Sigmoid colon (tissue), 7 donors: ENCODE results near the gene MX1. TPM values are rescaled to one million over a fixed set of nuclear protein-coding genes. Genes with fewer than 3 reads are reported as not detected.

Experiments
- DNase-seq: peaks from one replicate; pipeline ENCODE4 v3.0.0-alpha.2; 2019
- H3K27ac ChIP-seq, 4 donors: fragments of 200-600 bp; sonication (generic); one replicate each; pipeline ENCODE4 v1.5.1; 2016 to 2019; ENCODE audit warnings: mild to moderate bottlenecking in 1 of 4
- H3K27me3 ChIP-seq, 3 donors: fragments of 200-600 bp; sonication (generic); one replicate each; pipeline ENCODE4 v1.5.1; 2019; ENCODE audit warnings: mild to moderate bottlenecking in 1 of 3
- H3K36me3 ChIP-seq, 4 donors: fragments of 200-600 bp; sonication (generic); one replicate each; pipeline ENCODE4 v1.5.1; 2016 to 2019
- H3K4me1 ChIP-seq, 4 donors: fragments of 200-600 bp; sonication (generic); one replicate each; pipeline ENCODE4 v1.5.1; 2017 to 2019
- H3K4me3 ChIP-seq, 4 donors: fragments of 200-600 bp; sonication (generic); one replicate each; pipeline ENCODE4 v1.5.1; 2017 to 2019; ENCODE audit warnings: mild to moderate bottlenecking in 2 of 4, moderate library complexity in 1 of 4
- H3K9me3 ChIP-seq, 4 donors: fragments of 200-600 bp in 3 of 4; sonication (generic) in 3 of 4; one replicate each; pipeline versions ENCODE4 v1.5.1 to v1.6.1; 2013 to 2019
- CTCF ChIP-seq, 4 experiments: fragments of 450-650 bp in 3 of 4; fragments of 200-600 bp in 1 of 4; IDR thresholded peaks; one replicate each; pipeline ENCODE4 v1.5.1; 2016 to 2019; ENCODE audit warnings: antibody characterized with exemption in 4 of 4, mild to moderate bottlenecking in 3 of 4, moderate library complexity in 2 of 4
- EP300 ChIP-seq, 4 donors: sonication (generic); formaldehyde crosslinking; IDR thresholded peaks; one replicate each; pipeline ENCODE4 v1.6.1; 2017; ENCODE audit warnings: antibody characterized with exemption in 4 of 4
- POLR2A ChIP-seq, 2 donors: fragments of 450-650 bp; IDR thresholded peaks; one replicate each; pipeline ENCODE4 v1.6.1; 2016; ENCODE audit warnings: antibody characterized with exemption in 2 of 2, mild to moderate bottlenecking in 2 of 2, moderate library complexity in 2 of 2
- POLR2AphosphoS5 ChIP-seq, 4 donors: sonication (generic); formaldehyde crosslinking; IDR thresholded peaks; one replicate each; pipeline ENCODE4 v1.6.1; 2017; ENCODE audit warnings: antibody characterized with exemption in 4 of 4
- WGBS, 2 donors: extraction: QIAGEN DNeasy Blood & Tissue Kit; methylation state at CpG; one replicate each; pipeline ENCODE4 v1.1.7; 2013; 5-methylcytosine and 5-hydroxymethylcytosine counted together
- intact Hi-C: fragments of 100-400 bp; cut with DNase I; formaldehyde crosslinking; loops from one replicate; pipeline ENCODE4 v1.15.1; 2023
- polyA plus RNA-seq, 3 donors: library from polyadenylated mRNA; stranded (reverse); fragments of 200-250 nt; gene quantifications; one replicate each; pipeline ENCODE4 v1.2.3, GENCODE V29; 2013
- total RNA-seq, 4 donors: library from RNA; depleted of rRNA; stranded (reverse); fragments of >200 nt; gene quantifications; one replicate each; pipeline ENCODE4 v1.1.0, GENCODE V29; 2016
- donor health status: healthy with polysubstance abuse.
- donor health status: Bipolar disorder and iron deficiency.
- donor health status: healthy.

The MX1 gene
- total and polyA plus RNA-seq, 7 donors: 8.6 to 76.7 (median 27.8) TPM

- Histone ChIP-seq H3K27ac (no peak overlapping the region), H3K4me1 (no peaks in the 10 kb centered on the region), H3K36me3 (peaks cover 0 to 8% (median 0%) of the 10 kb centered on the region in 4 donors), H3K9me3 (no peaks in the 10 kb centered on the region), H3K4me3 (no peak overlapping the region), H3K27me3 (no peaks in the 10 kb centered on the region)
- TF ChIP-seq EP300 (IDR thresholded peaks at IDR 0.05) (no peak), POLR2AphosphoS5 (IDR thresholded peaks at IDR 0.05) (no peak), POLR2A (IDR thresholded peaks at IDR 0.05) (no peak), CTCF (IDR thresholded peaks at IDR 0.05) (no peak)
- intact Hi-C loops: no loop called here
- no peak for DNase-seq
Observed at GRCh38 chr21:41381731-41382130, 44.3 kb upstream of the MX1 start.

- no peaks in the 10 kb centered on the region for H3K36me3 ChIP-seq
- no peak for DNase-seq
- no peaks in the 10 kb centered on the region for H3K9me3 ChIP-seq
- no peak overlapping the region for H3K4me3 ChIP-seq
- no peaks in the 10 kb centered on the region for H3K4me1 ChIP-seq
- TF ChIP-seq POLR2A (IDR thresholded peaks at IDR 0.05) (no peak), EP300 (IDR thresholded peaks at IDR 0.05) (no peak), POLR2AphosphoS5 (IDR thresholded peaks at IDR 0.05) (peak in 1 of 4 donors; percentile 19)
- no peaks in the 10 kb centered on the region for H3K27me3 ChIP-seq
- intact Hi-C loops: no loop called here
- peak overlapping the region; percentile 36 to 56 (median 52) for H3K27ac ChIP-seq
- WGBS, 2 donors: 92% methylated on average over 14 of the region's 14 CpGs
Observed at GRCh38 chr21:41387042-41387819, 38.8 kb upstream of the MX1 start.

- Histone ChIP-seq H3K27ac (peak overlapping the region; percentile 21 to 56 (median 38)), H3K4me1 (no peaks in the 10 kb centered on the region), H3K9me3 (no peaks in the 10 kb centered on the region), H3K27me3 (no peaks in the 10 kb centered on the region), H3K4me3 (no peak overlapping the region), H3K36me3 (no peaks in the 10 kb centered on the region)
- DNase-seq: no peak
- 79 to 89% methylated on average over 8 of the region's 8 CpGs for WGBS, 2 donors
- intact Hi-C loops: no loop called here
- TF ChIP-seq POLR2AphosphoS5 (IDR thresholded peaks at IDR 0.05): no peak
- TF ChIP-seq CTCF (IDR thresholded peaks at IDR 0.05): no peak
- TF ChIP-seq EP300 (IDR thresholded peaks at IDR 0.05): no peak
- no peak for TF ChIP-seq POLR2A (IDR thresholded peaks at IDR 0.05)
Observed at GRCh38 chr21:41387824-41388223, 38.2 kb upstream of the MX1 start.

GRCh38 chr21:41388259-41388658, 37.8 kb upstream of the MX1 start:
- no peaks in the 10 kb centered on the region for H3K9me3 ChIP-seq

More at GRCh38 chr21:41388259-41388658, 37.8 kb upstream of the MX1 start:
- DNase-seq: no peak
- Histone ChIP-seq H3K36me3 (no peaks in the 10 kb centered on the region), H3K4me3 (no peak overlapping the region), H3K27me3 (no peaks in the 10 kb centered on the region), H3K27ac (peak overlapping the region in 2 of 4 donors; percentile 52 to 56), H3K4me1 (no peaks in the 10 kb centered on the region)
- no peak for TF ChIP-seq POLR2A (IDR thresholded peaks at IDR 0.05)
- TF ChIP-seq EP300 (IDR thresholded peaks at IDR 0.05): no peak
- TF ChIP-seq CTCF (IDR thresholded peaks at IDR 0.05): no peak
- no peak for TF ChIP-seq POLR2AphosphoS5 (IDR thresholded peaks at IDR 0.05)
- intact Hi-C loops: no loop called here
- 96 to 97% methylated on average over 14 of the region's 14 CpGs for WGBS, 2 donors
